GM10248 (cell line): Measurements from ENCODE around the gene SIM1.

Experiments
- CTCF ChIA-PET: fragments of 300-600 bp; sonication (Branson Sonifier 250); formaldehyde crosslinking; extraction: SDS; loops from one replicate; lab custom pipeline; 2021; ENCODE audit warnings: antibody characterized with exemption; lab: Yijun Ruan, JAX
- POLR2A ChIA-PET: fragments of 350-650 bp; sonication (Branson Sonifier 250); formaldehyde crosslinking; extraction: SDS; loops from one replicate; lab custom pipeline; 2020; ENCODE audit warnings: antibody characterized with exemption; lab: Yijun Ruan, JAX
- DNase-seq: peaks from one replicate; pipeline ENCODE4 v3.0.0; 2012; ENCODE audit errors: extremely low spot score
- TF ChIP-seq, protein P1 (sequence below): IDR thresholded peaks from 2 replicates; pipeline ENCODE4 v1.5.1; 2012; ENCODE audit warnings: mild to moderate bottlenecking, low read depth; ENCODE audit errors: extremely low read depth, missing control alignments, control extremely low read depth

The SIM1 gene

GRCh38 chr6:100467129-100468015, 2.7 kb upstream of the SIM1 start:
- DNase-seq, result no peak
- TF ChIP-seq, protein P1, sequence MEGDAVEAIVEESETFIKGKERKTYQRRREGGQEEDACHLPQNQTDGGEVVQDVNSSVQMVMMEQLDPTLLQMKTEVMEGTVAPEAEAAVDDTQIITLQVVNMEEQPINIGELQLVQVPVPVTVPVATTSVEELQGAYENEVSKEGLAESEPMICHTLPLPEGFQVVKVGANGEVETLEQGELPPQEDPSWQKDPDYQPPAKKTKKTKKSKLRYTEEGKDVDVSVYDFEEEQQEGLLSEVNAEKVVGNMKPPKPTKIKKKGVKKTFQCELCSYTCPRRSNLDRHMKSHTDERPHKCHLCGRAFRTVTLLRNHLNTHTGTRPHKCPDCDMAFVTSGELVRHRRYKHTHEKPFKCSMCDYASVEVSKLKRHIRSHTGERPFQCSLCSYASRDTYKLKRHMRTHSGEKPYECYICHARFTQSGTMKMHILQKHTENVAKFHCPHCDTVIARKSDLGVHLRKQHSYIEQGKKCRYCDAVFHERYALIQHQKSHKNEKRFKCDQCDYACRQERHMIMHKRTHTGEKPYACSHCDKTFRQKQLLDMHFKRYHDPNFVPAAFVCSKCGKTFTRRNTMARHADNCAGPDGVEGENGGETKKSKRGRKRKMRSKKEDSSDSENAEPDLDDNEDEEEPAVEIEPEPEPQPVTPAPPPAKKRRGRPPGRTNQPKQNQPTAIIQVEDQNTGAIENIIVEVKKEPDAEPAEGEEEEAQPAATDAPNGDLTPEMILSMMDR, result no peak
- ChIA-PET POLR2A (no interaction called here), CTCF (interaction anchor here (1.3 kb wide), 1 partner anchor 51 kb away, joined by 3 read pairs; no protein-coding TSS in a partner anchor)

- ChIA-PET POLR2A (no interaction called here), CTCF (interaction anchor here (1.3 to 1.6 kb wide), 2 partner anchors 10 to 50 kb away, joined by 3 read pairs; no protein-coding TSS in a partner anchor)
- no peak for DNase-seq
- TF ChIP-seq, protein P1, result no peak
These were observed 1.8 kb upstream of the SIM1 start for GRCh38 chr6:100466410-100467128.

DNA sequence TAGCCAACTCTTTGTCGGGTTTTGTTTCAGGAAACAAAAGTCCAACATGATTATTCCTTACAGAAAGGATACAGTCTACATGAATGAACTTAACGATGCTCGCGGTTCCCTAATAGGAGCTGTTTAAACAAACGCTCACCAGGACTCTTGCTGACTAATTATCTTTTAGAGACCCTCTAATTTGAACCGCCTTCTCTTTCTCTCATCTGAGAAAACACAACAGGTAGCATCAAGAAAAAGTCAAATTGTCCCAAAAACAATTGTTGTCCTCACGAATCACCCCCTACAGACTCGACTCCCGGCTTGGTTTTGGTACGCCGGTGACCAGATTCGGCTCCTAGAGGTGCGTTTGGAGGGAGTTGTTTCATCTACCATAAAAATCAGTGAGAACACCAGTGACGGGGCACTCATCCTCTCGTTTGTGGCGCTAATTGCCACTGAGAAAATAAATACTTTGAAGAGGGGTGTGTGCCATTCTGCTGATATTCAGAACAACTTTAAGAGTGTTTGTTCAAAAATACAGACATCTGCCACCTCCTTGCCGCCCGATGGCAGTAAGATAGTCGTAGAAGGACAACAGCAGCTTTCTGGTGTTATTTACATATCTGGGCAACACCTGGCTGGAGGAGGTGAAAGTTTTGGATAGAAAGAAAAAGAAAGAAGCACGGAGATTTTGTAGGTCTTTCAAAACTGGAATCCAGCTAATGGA, 1.1 kb upstream of the SIM1 start:
- ChIA-PET CTCF (interaction anchor here (0.9 to 1.6 kb wide), 3 partner anchors 9 to 49 kb away, joined by 3 read pairs; no protein-coding TSS in a partner anchor), POLR2A (no interaction called here)
- TF ChIP-seq, protein P1, result no peak
- DNase-seq, result no peak

DNA sequence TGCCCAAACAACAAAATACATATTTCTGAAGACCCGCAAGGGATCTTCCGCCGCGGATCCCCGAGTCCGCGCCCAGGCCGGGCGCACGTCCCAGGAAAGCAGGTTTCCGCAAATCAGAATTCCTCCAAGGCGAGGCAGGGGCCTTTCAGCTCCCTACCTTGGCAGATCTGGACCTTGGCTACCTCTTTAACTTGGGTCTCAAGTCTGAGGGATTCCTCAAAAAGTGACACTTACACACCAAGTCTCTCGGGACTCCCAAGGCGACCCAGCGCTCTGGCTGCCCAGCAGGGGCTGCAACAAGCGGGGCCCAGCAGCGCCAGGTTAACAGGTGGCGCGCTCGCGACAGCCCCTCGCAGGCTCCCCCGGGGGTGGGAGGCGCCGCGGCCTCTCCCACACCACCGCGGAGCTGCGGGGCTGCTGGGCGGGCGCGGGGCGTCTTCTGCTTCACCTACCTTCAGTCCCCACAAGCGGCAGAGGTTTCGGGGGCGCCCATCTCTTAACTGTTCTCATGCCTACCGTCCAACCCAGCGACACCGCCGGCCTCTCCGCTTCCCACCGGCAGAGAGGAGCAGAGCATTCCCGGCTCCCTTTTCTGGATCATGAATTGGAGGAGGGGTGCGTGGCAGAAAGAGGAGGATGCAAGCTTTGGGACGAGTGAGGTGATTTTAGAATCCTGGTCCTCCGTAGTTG, 414 bp downstream of the SIM1 start:
- POLR2A ChIA-PET, result no interaction called here
- TF ChIP-seq, protein P1, result no peak
- no peak for DNase-seq
- CTCF ChIA-PET, result interaction anchor here (1.0 kb wide), 1 partner anchor 16 kb away, joined by 4 read pairs; no protein-coding TSS in a partner anchor

- ChIA-PET CTCF (no interaction called here), POLR2A (no interaction called here)
- no peak for DNase-seq
- TF ChIP-seq, protein P1, result no peak
These were observed 1.0 kb downstream of the SIM1 start for GRCh38 chr6:100463630-100464161.
